ENCODE data around the gene USP36. TPM values are rescaled to one million over a fixed set of nuclear protein-coding genes. Genes with fewer than 3 reads are reported as not detected.

The USP36 gene
- total RNA-seq, 1 donor from 2014 or later: 18.8 TPM

DNA sequence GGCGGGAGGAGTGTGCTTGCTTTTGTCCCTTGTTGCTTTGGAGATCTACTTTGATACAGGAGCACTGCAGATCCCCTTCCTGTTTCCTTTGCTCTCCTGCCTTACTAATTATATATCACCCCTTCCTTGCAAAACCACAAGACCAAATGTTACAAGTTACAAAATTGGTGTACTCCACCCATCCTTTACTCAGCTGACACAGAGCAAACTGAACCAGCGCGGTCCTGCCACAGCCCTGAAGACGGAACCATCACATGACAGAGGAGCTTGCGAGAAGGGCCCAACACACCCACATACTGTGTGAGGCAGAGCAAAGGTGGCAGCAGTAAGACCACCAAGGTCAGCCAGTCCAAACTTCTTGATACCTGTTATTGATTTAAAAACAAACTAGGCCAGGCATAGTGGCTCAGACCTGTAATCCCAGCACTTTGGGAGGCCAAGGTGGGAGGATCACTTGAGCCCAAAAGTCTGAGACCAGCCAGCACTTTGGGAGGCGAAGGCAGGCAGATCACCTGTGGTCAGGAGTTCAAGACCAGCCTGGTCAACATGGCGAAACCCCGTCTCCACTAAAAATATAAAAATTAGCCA, 91.8 kb downstream of the USP36 start:
- DNase-seq (ENCODE audit: low spot score in 2 of 2) (no peak), FAIRE-seq (no peak)

DNA sequence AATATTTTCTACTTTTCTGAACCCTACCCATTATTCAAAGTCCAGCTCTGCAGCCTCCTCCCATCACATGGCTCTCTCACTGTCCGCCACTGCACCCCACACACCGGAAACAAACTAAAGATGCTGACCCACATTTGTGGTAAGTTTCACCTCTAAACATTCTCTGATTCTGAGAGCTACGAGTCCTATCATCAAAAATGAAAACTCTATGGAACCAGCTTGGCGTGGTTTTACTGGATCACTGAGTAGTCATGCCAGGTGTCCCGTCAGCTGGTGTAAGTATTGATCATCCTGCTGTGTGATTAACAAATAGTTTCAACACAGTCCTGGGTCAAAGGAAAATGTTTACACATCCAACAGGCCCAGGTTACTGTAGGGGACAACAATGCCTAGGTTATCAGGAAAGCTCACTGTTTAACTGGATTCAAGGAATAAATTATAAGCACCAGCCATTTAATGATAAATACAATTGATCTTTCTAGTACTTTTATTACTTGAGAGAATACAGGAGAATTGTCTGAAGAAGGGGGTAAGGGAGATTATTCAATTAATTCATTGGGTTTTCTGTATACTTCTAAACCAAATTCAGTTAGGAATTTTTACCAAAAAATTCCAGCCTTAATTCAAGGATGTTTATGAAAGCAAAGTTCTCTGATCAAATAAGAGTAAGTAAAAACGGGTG, 92.4 kb downstream of the USP36 start:
- DNase-seq (ENCODE audit: low spot score in 2 of 2) (no peak), FAIRE-seq (no peak)

DNA sequence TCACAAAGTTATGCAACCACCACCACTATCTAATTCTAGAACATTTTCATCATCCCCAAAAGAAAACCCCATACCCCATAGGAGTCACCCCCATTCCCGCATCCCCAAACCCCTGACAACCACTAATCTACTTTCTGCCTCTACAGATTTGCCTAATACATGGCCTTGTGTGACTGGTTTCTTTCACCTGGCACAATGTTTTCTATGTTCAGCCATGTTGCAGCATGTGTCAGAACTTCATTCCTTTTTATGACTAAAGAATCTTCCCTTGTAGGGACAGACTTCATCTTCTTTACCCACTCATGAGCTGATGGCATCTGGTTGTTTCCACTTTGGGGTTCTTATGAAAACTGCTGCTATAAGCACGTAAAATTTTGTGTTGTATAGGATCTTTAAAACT, 93.1 kb downstream of the USP36 start:
- FAIRE-seq (no peak), DNase-seq (ENCODE audit: low spot score in 2 of 2) (no peak)

DNA sequence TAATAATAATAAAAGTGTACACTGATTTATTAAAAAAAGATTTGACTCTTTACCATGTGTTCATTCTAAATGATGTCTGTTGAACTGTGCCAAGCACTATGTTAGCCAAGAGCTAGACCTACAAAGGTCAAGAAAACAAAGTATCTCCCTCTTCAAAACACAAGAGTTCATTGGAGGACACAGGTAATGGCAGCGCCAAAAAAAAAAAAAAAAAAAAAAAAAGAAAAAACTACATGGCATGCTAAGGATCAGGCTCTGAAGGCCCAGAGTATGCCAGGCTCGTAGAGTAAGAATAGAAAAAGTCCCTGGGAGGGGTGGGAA, 93.7 kb downstream of the USP36 start:
- DNase-seq (ENCODE audit: low spot score in 2 of 2): no peak
- FAIRE-seq: no peak

DNA sequence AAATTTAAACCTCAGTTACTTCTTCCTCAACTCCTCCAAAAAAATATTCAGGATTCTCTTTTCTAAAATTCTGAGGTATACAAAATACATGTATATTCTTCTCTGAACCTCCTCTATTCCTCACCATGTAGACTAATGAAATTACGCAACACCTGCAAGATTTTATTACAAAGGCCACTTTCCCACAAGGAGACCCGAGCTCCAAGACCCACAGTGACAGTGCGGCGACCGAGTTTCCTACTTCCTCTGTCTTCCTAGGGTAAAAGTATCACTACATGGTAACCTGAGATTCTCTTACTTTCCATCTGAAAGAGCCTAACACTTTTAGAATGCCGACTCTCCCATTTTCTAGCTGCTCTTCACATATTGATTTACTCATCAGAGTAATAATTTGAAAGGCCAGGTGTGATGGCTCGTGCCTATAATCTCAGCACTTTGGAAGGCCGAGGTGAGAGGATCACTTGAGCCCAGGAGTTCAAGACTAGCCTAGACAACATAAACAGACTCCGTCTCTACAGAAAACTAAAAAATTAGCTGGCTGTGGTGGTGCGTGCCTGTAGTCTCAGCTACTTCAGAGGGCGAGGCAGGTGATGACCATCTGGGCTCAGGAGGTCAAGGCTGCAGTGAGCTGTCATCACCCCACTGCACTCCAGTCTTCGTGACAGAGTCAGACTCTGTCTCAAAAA, 94.2 kb downstream of the USP36 start:
- DNase-seq (ENCODE audit: low spot score in 2 of 2) (no peak), FAIRE-seq (no peak)

Other genes starting within 250 kb of the USP36 start
- gene CYTH1, start 58.5 kb downstream of the USP36 start, total RNA-seq: 53.4 TPM
- 1.2 TPM for gene CEP295NL, start 62.4 kb upstream of the USP36 start, total RNA-seq
- 33.8 TPM for gene TIMP2, start 84.6 kb upstream of the USP36 start, total RNA-seq
- gene LGALS3BP, start 139.1 kb upstream of the USP36 start, total RNA-seq: 10.6 TPM
- gene CANT1, start 168.9 kb upstream of the USP36 start, total RNA-seq: 17.5 TPM
- gene C1QTNF1, start 183.4 kb upstream of the USP36 start, total RNA-seq: 0.41 TPM
- 11.0 TPM for gene ENGASE, start 234.0 kb upstream of the USP36 start, total RNA-seq